HUES64 (cell line): Measurements from ENCODE around the gene EVA1B.

ENCODE experiments used
- H3K27ac ChIP-seq: 2 replicates; pipeline ENCODE4 v1.7.0; 2013; ENCODE audit warnings: low read depth, low read length, inconsistent platforms
- H3K27me3 ChIP-seq: 2 replicates; pipeline ENCODE4 v1.6.1; 2013; ENCODE audit warnings: mild to moderate bottlenecking, low read length; ENCODE audit not compliant: insufficient read depth
- H3K36me3 ChIP-seq: 2 replicates; pipeline ENCODE4 v1.6.1; 2013; ENCODE audit warnings: mild to moderate bottlenecking, low read length; ENCODE audit not compliant: insufficient read depth
- H3K4me1 ChIP-seq: 2 replicates; pipeline ENCODE4 v1.6.1; 2013; ENCODE audit warnings: mild to moderate bottlenecking, low read length, moderate library complexity; ENCODE audit not compliant: insufficient read depth
- H3K4me3 ChIP-seq: 2 replicates; pipeline ENCODE4 v1.5.1; 2013; ENCODE audit warnings: mild to moderate bottlenecking, low read length, moderate library complexity
- H3K9ac ChIP-seq: 2 replicates; pipeline ENCODE4 v1.6.1; 2013; ENCODE audit warnings: mild to moderate bottlenecking, low read depth, low read length
- H3K9me3 ChIP-seq: 2 replicates; pipeline ENCODE4 v1.6.1; 2013; ENCODE audit warnings: low read depth, low read length; ENCODE audit not compliant: insufficient read depth
- WGBS: fragments of 150-250, 120-280 bp; methylation state at CpG from one replicate; pipeline ENCODE4 v1.1.7; 2013; ENCODE audit warnings: missing lambda C conversion rate; 5-methylcytosine and 5-hydroxymethylcytosine counted together

EVA1B gene

GRCh38 chr1:36344395-36344680, 20.9 kb upstream of the EVA1B start:
- H3K27me3 ChIP-seq: no peaks in the 10 kb centered on the region
- no peak overlapping the region for H3K9ac ChIP-seq
- H3K27ac ChIP-seq: no peak overlapping the region
- peaks cover 62% of the 10 kb centered on the region for H3K36me3 ChIP-seq
- 83% methylated on average over 8 of the region's 8 CpGs for whole genome bisulfite sequencing
- H3K9me3 ChIP-seq: no peaks in the 10 kb centered on the region
- H3K4me1 ChIP-seq: no peaks in the 10 kb centered on the region
- no peak overlapping the region for H3K4me3 ChIP-seq

GRCh38 chr1:36343651-36344394, 20.4 kb upstream of the EVA1B start:
- Histone ChIP-seq H3K4me3 (no peak overlapping the region), H3K9ac (no peak overlapping the region), H3K36me3 (peaks cover 57% of the 10 kb centered on the region), H3K9me3 (no peaks in the 10 kb centered on the region), H3K4me1 (no peaks in the 10 kb centered on the region), H3K27me3 (no peaks in the 10 kb centered on the region), H3K27ac (no peak overlapping the region)
- WGBS: 94% methylated on average over 24 of the region's 24 CpGs

- Histone ChIP-seq H3K36me3 (peaks cover 45% of the 10 kb centered on the region), H3K4me3 (no peak overlapping the region), H3K9ac (no peak overlapping the region; the same call in 1 of the 2 replicates), H3K4me1 (no peaks in the 10 kb centered on the region), H3K27ac (no peak overlapping the region), H3K27me3 (no peaks in the 10 kb centered on the region), H3K9me3 (no peaks in the 10 kb centered on the region)
- 90% methylated on average over 10 of the region's 10 CpGs for WGBS
Observed at GRCh38 chr1:36342426-36343185, 19.2 kb upstream of the EVA1B start.

- Histone ChIP-seq H3K9ac (no peak overlapping the region), H3K36me3 (peaks cover 38% of the 10 kb centered on the region), H3K9me3 (no peaks in the 10 kb centered on the region), H3K4me1 (no peaks in the 10 kb centered on the region), H3K4me3 (no peak overlapping the region), H3K27ac (no peak overlapping the region), H3K27me3 (no peaks in the 10 kb centered on the region)
- 91% methylated on average over 34 of the region's 34 CpGs for WGBS
Observed at GRCh38 chr1:36341626-36342320, 18.3 kb upstream of the EVA1B start.

- no peak overlapping the region for H3K4me3 ChIP-seq
- no peak overlapping the region for H3K9ac ChIP-seq
- no peak overlapping the region for H3K27ac ChIP-seq
- no peaks in the 10 kb centered on the region for H3K4me1 ChIP-seq
- 98% methylated on average over 9 of the region's 9 CpGs for WGBS
- no peaks in the 10 kb centered on the region for H3K9me3 ChIP-seq
- H3K36me3 ChIP-seq: peaks cover 22% of the 10 kb centered on the region
- no peaks in the 10 kb centered on the region for H3K27me3 ChIP-seq
Observed at GRCh38 chr1:36339615-36340014, 16.2 kb upstream of the EVA1B start.

GRCh38 chr1:36339215-36339614, 15.8 kb upstream of the EVA1B start:
- Histone ChIP-seq H3K27me3 (no peaks in the 10 kb centered on the region), H3K36me3 (peaks cover 20% of the 10 kb centered on the region), H3K4me1 (no peaks in the 10 kb centered on the region), H3K27ac (no peak overlapping the region), H3K9me3 (no peaks in the 10 kb centered on the region), H3K4me3 (no peak overlapping the region), H3K9ac (no peak overlapping the region)
- WGBS: 94% methylated on average over 7 of the region's 7 CpGs

GRCh38 chr1:36337830-36338229, 14.4 kb upstream of the EVA1B start:
- H3K4me1 ChIP-seq: no peaks in the 10 kb centered on the region
- H3K36me3 ChIP-seq: 0 out of 2 replicates have a peak, but pooled peaks cover 11% of the 10 kb centered on the region
- H3K27ac ChIP-seq: no peak overlapping the region
- 96% methylated on average over 6 of the region's 6 CpGs for WGBS
- H3K27me3 ChIP-seq: no peaks in the 10 kb centered on the region
- H3K9ac ChIP-seq: no peak overlapping the region
- no peaks in the 10 kb centered on the region for H3K9me3 ChIP-seq
- H3K4me3 ChIP-seq: no peak overlapping the region

- no peaks in the 10 kb centered on the region; the same call in 1 of the 2 replicates for H3K27me3 ChIP-seq
- WGBS: 92% methylated on average over 15 of the region's 15 CpGs
- no peaks in the 10 kb centered on the region for H3K9me3 ChIP-seq
- no peaks in the 10 kb centered on the region for H3K36me3 ChIP-seq
- H3K9ac ChIP-seq: no peak overlapping the region
- H3K27ac ChIP-seq: no peak overlapping the region
- peaks cover 5% of the 10 kb centered on the region; the same call in 1 of the 2 replicates for H3K4me1 ChIP-seq
- H3K4me3 ChIP-seq: no peak overlapping the region
Observed at GRCh38 chr1:36330940-36331339, 7.5 kb upstream of the EVA1B start.

- Histone ChIP-seq H3K4me3 (no peak overlapping the region), H3K9ac (no peak overlapping the region)
- WGBS: 92% methylated on average over 9 of the region's 9 CpGs
Observed at GRCh38 chr1:36329817-36330216, 6.4 kb upstream of the EVA1B start.

GRCh38 chr1:36328713-36329112, 5.3 kb upstream of the EVA1B start:
- Histone ChIP-seq H3K27me3 (peaks cover 14% of the 10 kb centered on the region), H3K9me3 (no peaks in the 10 kb centered on the region), H3K27ac (no peak overlapping the region), H3K9ac (no peak overlapping the region), H3K4me1 (peaks cover 11% of the 10 kb centered on the region; the same call in 1 of the 2 replicates), H3K36me3 (no peaks in the 10 kb centered on the region), H3K4me3 (no peak overlapping the region)
- 92% methylated on average over 6 of the region's 6 CpGs for WGBS

More at GRCh38 chr1:36329817-36330216, 6.4 kb upstream of the EVA1B start:
- Histone ChIP-seq H3K27me3 (peaks cover 4% of the 10 kb centered on the region), H3K27ac (no peak overlapping the region), H3K36me3 (no peaks in the 10 kb centered on the region), H3K9me3 (no peaks in the 10 kb centered on the region), H3K4me1 (peaks cover 5% of the 10 kb centered on the region; the same call in 1 of the 2 replicates)

- H3K4me3 ChIP-seq: no peak overlapping the region
- no peaks in the 10 kb centered on the region for H3K36me3 ChIP-seq
- no peak overlapping the region for H3K9ac ChIP-seq
- no peaks in the 10 kb centered on the region for H3K9me3 ChIP-seq
- H3K27me3 ChIP-seq: peaks cover 15% of the 10 kb centered on the region
- no peak overlapping the region for H3K27ac ChIP-seq
- peaks cover 11% of the 10 kb centered on the region; the same call in 1 of the 2 replicates for H3K4me1 ChIP-seq
- WGBS: 88% methylated on average over 6 of the region's 6 CpGs
Observed at GRCh38 chr1:36328088-36328480, 4.6 kb upstream of the EVA1B start.
